H9 (cell line): Measurements from ENCODE around the gene SNX11. TPM values are rescaled to one million over a fixed set of nuclear protein-coding genes. Genes with fewer than 3 reads are reported as not detected.

Experiments used
- DNase-seq: peaks from one replicate; pipeline ENCODE4 v3.0.0-alpha.2; 2017
- H2AFZ ChIP-seq: one replicate; pipeline ENCODE4 v1.6.1; 2013; ENCODE audit warnings: mild to moderate bottlenecking, low read length, control low read depth, moderate library complexity
- H2AK5ac ChIP-seq: 2 replicates; pipeline ENCODE4 v1.6.1; 2013; ENCODE audit warnings: low read length, control low read depth, mixed read lengths; ENCODE audit not compliant: insufficient read length
- H2BK120ac ChIP-seq: one replicate; pipeline ENCODE4 v1.6.1; 2013; ENCODE audit warnings: low read depth, mild to moderate bottlenecking, low read length, control low read depth, inconsistent platforms; ENCODE audit not compliant: poor library complexity, severe bottlenecking
- H2BK12ac ChIP-seq: 2 replicates; pipeline ENCODE4 v1.6.1; 2013; ENCODE audit warnings: low read length, control low read depth, mixed read lengths, low read depth; ENCODE audit not compliant: insufficient read length
- H2BK15ac ChIP-seq: 2 replicates; pipeline ENCODE4 v1.6.1; 2013; ENCODE audit warnings: low read depth, low read length, control low read depth
- H2BK20ac ChIP-seq: one replicate; pipeline ENCODE4 v1.6.1; 2013; ENCODE audit warnings: low read depth, mild to moderate bottlenecking, low read length, control low read depth, inconsistent platforms; ENCODE audit not compliant: poor library complexity, severe bottlenecking
- H2BK5ac ChIP-seq: 2 replicates; pipeline ENCODE4 v1.6.1; 2013; ENCODE audit warnings: low read length, control low read depth, mixed read lengths; ENCODE audit not compliant: insufficient read length
- H3K14ac ChIP-seq: 2 replicates; pipeline ENCODE4 v1.6.1; 2013; ENCODE audit warnings: low read length, control low read depth; ENCODE audit not compliant: insufficient read depth
- H3K18ac ChIP-seq: 2 replicates; pipeline ENCODE4 v1.6.1; 2013; ENCODE audit warnings: low read depth, mild to moderate bottlenecking, mixed read lengths, low read length, control low read depth; ENCODE audit not compliant: insufficient read length
- H3K23ac ChIP-seq: 2 replicates; pipeline ENCODE4 v1.6.1; 2013; ENCODE audit warnings: low read length, control low read depth, mixed read lengths, low read depth; ENCODE audit not compliant: insufficient read length
- H3K23me2 ChIP-seq: 2 replicates; pipeline ENCODE4 v1.6.1; 2013; ENCODE audit warnings: low read depth, mild to moderate bottlenecking, mixed read lengths, low read length, control low read depth; ENCODE audit not compliant: insufficient read length, poor library complexity, severe bottlenecking
- H3K27ac ChIP-seq: 2 replicates; pipeline ENCODE4 v1.5.1; 2013; ENCODE audit warnings: low read length, control low read depth, mixed read lengths, low read depth; ENCODE audit not compliant: insufficient read length
- H3K27me3 ChIP-seq: 2 replicates; pipeline ENCODE4 v1.6.1; 2013; ENCODE audit warnings: low read length, control low read depth, inconsistent platforms; ENCODE audit not compliant: insufficient read depth
- H3K4ac ChIP-seq: 2 replicates; pipeline ENCODE4 v1.6.1; 2013; ENCODE audit warnings: low read depth, mild to moderate bottlenecking, control low read depth, inconsistent platforms, low read length, moderate library complexity
- H3K4me1 ChIP-seq: 2 replicates; pipeline ENCODE4 v1.6.1; 2013; ENCODE audit warnings: low read length, control low read depth, inconsistent platforms; ENCODE audit not compliant: insufficient read depth
- H3K4me2 ChIP-seq: 2 replicates; pipeline ENCODE4 v1.6.1; 2013; ENCODE audit warnings: low read length, control low read depth, mixed read lengths; ENCODE audit not compliant: insufficient read length, insufficient read depth
- H3K56ac ChIP-seq: 2 replicates; pipeline ENCODE4 v1.6.1; 2013; ENCODE audit warnings: low read depth, mild to moderate bottlenecking, mixed read lengths, low read length, control low read depth; ENCODE audit not compliant: insufficient read length
- H3K79me1 ChIP-seq: 2 replicates; pipeline ENCODE4 v1.6.1; 2013; ENCODE audit warnings: low read depth, mild to moderate bottlenecking, moderate library complexity, low read length, control low read depth, inconsistent platforms; ENCODE audit not compliant: insufficient read depth, poor library complexity, severe bottlenecking
- H3K79me2 ChIP-seq: 2 replicates; pipeline ENCODE4 v1.6.1; 2013; ENCODE audit warnings: low read length, control low read depth, inconsistent platforms; ENCODE audit not compliant: insufficient read depth
- H3K9ac ChIP-seq: 2 replicates; pipeline ENCODE4 v1.6.1; 2013; ENCODE audit warnings: low read length, control low read depth, mixed read lengths; ENCODE audit not compliant: insufficient read length; ENCODE audit errors: extremely low read depth
- H3K9me3 ChIP-seq: one replicate; pipeline ENCODE4 v1.6.1; 2013; ENCODE audit warnings: low read depth, low read length, inconsistent platforms; ENCODE audit not compliant: control insufficient read depth
- H3T11ph ChIP-seq: one replicate; pipeline ENCODE4 v1.6.1; 2013; ENCODE audit warnings: mild to moderate bottlenecking, low read length, control low read depth, inconsistent platforms
- H4K20me1 ChIP-seq: one replicate; pipeline ENCODE4 v1.6.1; 2013; ENCODE audit not compliant: control insufficient read depth, insufficient read length, insufficient read depth
- H4K5ac ChIP-seq: 2 replicates; pipeline ENCODE4 v1.6.1; 2013; ENCODE audit warnings: low read depth, mild to moderate bottlenecking, mixed read lengths, low read length, control low read depth; ENCODE audit not compliant: insufficient read length
- H4K8ac ChIP-seq: replicated peaks from 2 replicates; pipeline ENCODE4 v1.6.1; 2013; ENCODE audit warnings: low read length, control low read depth, mixed read lengths, low read depth; ENCODE audit not compliant: insufficient read length
- H4K91ac ChIP-seq: 2 replicates; pipeline ENCODE4 v1.6.1; 2013; ENCODE audit warnings: low read depth, mild to moderate bottlenecking, moderate library complexity, mixed read lengths, low read length, control low read depth; ENCODE audit not compliant: insufficient read length
- H3K27ac Mint-ChIP-seq, 3 experiments: 2 replicates in 2 of 3; 3 replicates in 1 of 3; pipeline ENCODE4 v1.8.0; 2020 to 2021; ENCODE audit warnings: mixed read lengths in 3 of 3, mild to moderate bottlenecking in 1 of 3, moderate library complexity in 1 of 3
- H3K27me3 Mint-ChIP-seq: 2 replicates; pipeline ENCODE4 v1.8.0; 2021; ENCODE audit warnings: low read depth, mild to moderate bottlenecking, moderate library complexity, mixed read lengths
- H3K36me3 Mint-ChIP-seq, 3 experiments: 2 replicates in 2 of 3; 3 replicates in 1 of 3; pipeline ENCODE4 v1.8.0; 2020 to 2021; ENCODE audit warnings: low read depth in 3 of 3, mixed read lengths in 3 of 3; ENCODE audit not compliant: insufficient read depth in 1 of 3
- H3K4me1 Mint-ChIP-seq, 2 experiments: 2 replicates each; pipeline ENCODE4 v1.8.0; 2020; ENCODE audit warnings: mixed read lengths in 2 of 2
- H3K4me3 Mint-ChIP-seq, 2 experiments: 2 replicates in 1 of 2; 3 replicates in 1 of 2; pipeline ENCODE4 v1.8.0; 2020 to 2021; ENCODE audit warnings: mild to moderate bottlenecking in 2 of 2, mixed read lengths in 2 of 2, moderate library complexity in 1 of 2
- H3K9me3 Mint-ChIP-seq, 2 experiments: 2 replicates in 1 of 2; 3 replicates in 1 of 2; pipeline ENCODE4 v1.8.0; 2020; ENCODE audit warnings: mild to moderate bottlenecking in 2 of 2, mixed read lengths in 2 of 2, moderate library complexity in 1 of 2
- CTCF ChIP-seq: fragments of 200-600 bp; sonication (generic); conservative IDR thresholded peaks from 3 replicates; pipeline ENCODE4 v1.8.0; 2021; ENCODE audit warnings: antibody characterized with exemption, mild to moderate bottlenecking
- WGBS: extraction: QIAGEN DNeasy Blood & Tissue Kit; methylation state at CpG from one replicate; pipeline ENCODE4 v1.1.7; 2013; ENCODE audit warnings: missing lambda C conversion rate, low lambda C conversion rate, mixed read lengths; ENCODE audit not compliant: insufficient read length; ENCODE audit errors: extremely low coverage; 5-methylcytosine and 5-hydroxymethylcytosine counted together
- total RNA-seq: library from RNA; stranded (reverse); gene quantifications from 2 replicates; pipeline ENCODE4 v1.2.1, GENCODE V29; 2021

The SNX11 gene
- total RNA-seq, 1 experiment from 2014 or later, result 20.0 TPM

- Histone ChIP-seq H3K79me2 (peaks cover 8% of the 10 kb centered on the region; the same call in 1 of the 2 replicates), H4K20me1 (no peaks in the 10 kb centered on the region), H3K56ac (no peak overlapping the region)
Measured at GRCh38 chr17:48081858-48082257, 25.7 kb upstream of the SNX11 start.

More at GRCh38 chr17:48081858-48082257, 25.7 kb upstream of the SNX11 start:
- no peak overlapping the region for H4K91ac ChIP-seq
- H3K18ac ChIP-seq, result no peak overlapping the region
- no peak overlapping the region for H2BK5ac ChIP-seq
- H3K9ac ChIP-seq, result no peak overlapping the region
- no peak overlapping the region for H3K4me3 Mint-ChIP-seq
- no CpG with 5 or more reads among the region's 5 CpGs for WGBS
- no peak overlapping the region for H3T11ph ChIP-seq
- H2AFZ ChIP-seq, result no peak overlapping the region
- H3K14ac ChIP-seq, result no peak overlapping the region
- H3K27me3 ChIP-seq, result no peaks in the 10 kb centered on the region
- no peak for DNase-seq
- peak overlapping the region in 1 of 3 experiments; percentile 75; a peak in 3 of 7 replicates for H3K27ac Mint-ChIP-seq
- no peaks in the 10 kb centered on the region for H3K23me2 ChIP-seq
- H4K8ac ChIP-seq, result no peak overlapping the region
- no peak overlapping the region for H2BK120ac ChIP-seq
- no peaks in the 10 kb centered on the region for H3K4me1 ChIP-seq
- H4K5ac ChIP-seq, result no peak overlapping the region
- no peak overlapping the region for H2BK20ac ChIP-seq
- H3K9me3 ChIP-seq, result no peaks in the 10 kb centered on the region
- no peak overlapping the region for H2AK5ac ChIP-seq
- H3K27me3 Mint-ChIP-seq, result no peaks in the 10 kb centered on the region
- H3K27ac ChIP-seq, result no peak overlapping the region
- no peaks in the 10 kb centered on the region for H3K9me3 Mint-ChIP-seq
- no peak overlapping the region for H3K4ac ChIP-seq
- no peaks in the 10 kb centered on the region for H3K4me1 Mint-ChIP-seq
- TF ChIP-seq CTCF, result no peak
- peaks cover 5% of the 10 kb centered on the region for H3K79me1 ChIP-seq
- H3K23ac ChIP-seq, result no peak overlapping the region
- H3K36me3 Mint-ChIP-seq, result peaks cover 0 to 7% (median 2%) of the 10 kb centered on the region in 3 experiments; a peak in 5 of 7 replicates
- H3K4me2 ChIP-seq, result no peak overlapping the region
- no peak overlapping the region for H2BK15ac ChIP-seq
- H2BK12ac ChIP-seq, result no peak overlapping the region
